Activated CD4-positive, alpha-beta T cell treated with anti-CD3 and anti-CD28 coated beads, Interleukin-2, amount 50 U/mL, for 16 hours (primary cell): ENCODE measurements around the gene DMAC1.

ENCODE experiments used
- DNase-seq: peaks from one replicate; pipeline ENCODE4 v3.0.0-alpha.2; 2020

DMAC1 gene, protein sequence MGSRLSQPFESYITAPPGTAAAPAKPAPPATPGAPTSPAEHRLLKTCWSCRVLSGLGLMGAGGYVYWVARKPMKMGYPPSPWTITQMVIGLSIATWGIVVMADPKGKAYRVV

DNA sequence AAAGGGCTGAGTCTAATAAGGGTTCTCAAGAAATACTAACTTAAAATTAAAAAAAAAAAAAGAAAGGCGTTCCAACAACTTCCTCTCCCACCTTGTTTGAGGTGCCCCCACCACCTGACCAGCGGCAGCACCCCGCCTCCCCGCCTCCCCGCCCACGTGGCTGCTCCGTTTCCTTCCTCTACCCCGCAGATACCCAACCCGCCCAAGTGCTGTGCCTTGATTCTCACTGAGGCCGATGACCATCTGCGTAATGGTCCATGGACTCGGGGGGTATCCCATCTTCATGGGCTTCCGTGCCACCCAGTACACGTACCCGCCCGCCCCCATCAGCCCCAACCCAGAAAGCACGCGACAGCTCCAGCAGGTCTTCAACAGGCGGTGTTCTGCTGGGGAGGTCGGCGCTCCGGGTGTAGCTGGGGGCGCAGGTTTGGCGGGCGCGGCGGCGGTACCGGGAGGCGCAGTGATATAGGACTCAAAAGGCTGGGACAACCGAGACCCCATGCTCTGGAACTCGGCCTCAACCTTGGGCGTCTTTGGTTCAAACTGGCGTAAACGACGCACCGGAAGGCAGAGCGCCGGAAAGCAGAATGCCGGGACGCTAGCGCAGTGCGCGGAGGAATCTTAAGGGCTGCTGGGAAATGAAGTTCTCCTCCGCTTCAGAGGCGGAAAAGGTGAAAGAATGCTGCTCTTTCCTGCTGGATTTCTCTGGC is at the start of gene DMAC1:
Gene DMAC1, minus strand, starts transcription at position 545 of the 710 bp plus-strand sequence. Its CDS starts 44 bp downstream, at position 501.
- peak; percentile 85 for DNase-seq

DNA sequence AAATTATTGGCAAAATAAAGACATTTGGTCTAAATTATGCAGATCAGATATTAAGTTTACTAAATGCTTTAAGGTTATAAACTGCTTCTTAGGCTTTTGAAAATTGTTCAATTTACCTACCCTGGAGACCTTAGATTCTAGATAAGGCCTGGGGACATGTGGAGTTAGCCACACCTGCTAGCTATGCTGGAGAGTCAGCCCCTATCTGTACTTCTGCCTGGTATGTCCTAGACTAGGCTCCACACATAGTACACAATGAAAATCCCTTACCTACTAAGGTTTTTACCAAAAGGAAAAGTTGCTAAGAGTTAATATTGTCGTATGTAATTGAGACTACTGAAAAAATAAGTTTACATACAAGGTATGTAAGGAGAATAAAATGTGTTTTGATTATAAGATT is 49.8 kb upstream of the DMAC1 start:
- DNase-seq, result no peak

DNA sequence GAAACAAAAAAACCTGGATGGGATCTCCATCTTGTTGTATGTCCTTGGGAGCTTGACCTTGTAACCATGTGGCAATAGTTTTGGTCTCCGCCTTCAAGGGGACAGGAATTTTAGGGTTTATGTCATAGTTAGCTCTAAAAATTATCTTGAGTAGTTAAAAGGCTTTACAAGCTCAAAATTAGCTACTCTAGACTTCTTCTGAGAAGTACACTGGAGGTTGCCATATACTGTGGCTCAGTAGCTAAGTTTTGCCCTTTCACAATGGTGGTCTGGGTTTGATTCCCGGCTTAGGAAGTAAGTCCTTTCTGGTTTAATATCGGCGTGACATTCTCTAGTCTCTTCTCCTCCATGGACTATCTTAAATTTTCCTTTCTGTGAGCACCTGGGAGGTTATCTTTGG is 48.9 kb upstream of the DMAC1 start:
- DNase-seq, result no peak

DNA sequence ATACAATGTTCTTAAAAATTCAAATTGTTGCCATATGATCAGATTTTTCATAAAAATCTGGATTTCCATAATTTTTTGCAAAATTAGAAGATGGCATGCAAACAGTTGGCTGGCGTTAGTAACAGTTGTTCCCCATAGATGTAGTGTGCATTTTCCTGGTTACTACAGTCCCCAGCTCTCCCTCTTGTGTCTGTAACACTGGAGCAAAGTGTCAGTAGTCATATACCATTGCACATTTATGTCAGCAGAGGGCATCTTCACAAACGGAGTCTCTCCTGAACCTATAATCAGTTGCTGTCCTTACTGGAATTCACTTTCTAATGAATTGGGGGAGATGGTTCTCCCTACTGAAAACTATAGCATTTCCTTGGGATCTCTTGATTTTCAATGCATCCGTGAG is 44.7 kb upstream of the DMAC1 start:
- peak; percentile 27 for DNase-seq

DNA sequence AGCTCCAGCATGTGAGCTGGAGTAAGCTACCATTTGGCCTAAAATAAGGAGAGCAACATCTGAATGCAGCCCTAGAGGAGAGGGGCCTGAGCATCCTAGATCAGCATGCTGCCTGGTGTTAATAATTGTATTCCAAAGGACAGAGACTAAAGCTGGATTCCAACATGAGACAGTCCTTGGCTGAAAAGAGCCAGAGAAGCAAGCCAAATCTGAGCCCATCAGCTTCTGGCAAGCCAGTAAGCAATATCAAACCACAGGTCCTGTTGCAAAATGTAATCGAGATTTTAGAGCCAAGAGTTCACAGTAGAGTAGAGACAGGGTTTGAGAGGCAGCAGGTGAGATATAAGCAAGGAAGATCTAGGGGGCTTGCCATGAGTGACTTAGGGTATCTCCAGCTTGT is 42.3 kb upstream of the DMAC1 start:
- no peak for DNase-seq

DNA sequence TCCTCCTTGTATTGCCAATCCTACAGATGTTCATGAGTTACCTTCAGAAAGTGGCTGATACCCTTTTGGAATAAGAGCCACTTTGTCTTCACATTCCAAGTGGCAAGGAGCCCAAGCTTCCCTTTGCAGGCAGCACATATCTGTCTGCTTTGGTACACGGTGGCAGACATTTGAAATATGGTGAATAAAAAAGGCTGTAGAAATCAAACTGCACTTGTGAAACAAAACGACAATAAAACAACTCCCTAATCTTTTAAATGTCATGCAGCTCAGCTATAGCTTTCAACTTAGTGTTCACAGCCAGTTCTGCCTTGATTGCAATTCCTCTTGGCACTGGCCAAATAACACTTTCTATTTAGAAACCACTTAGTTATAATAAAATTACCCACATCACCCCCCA is 35.0 kb upstream of the DMAC1 start:
- DNase-seq, result no peak

DNA sequence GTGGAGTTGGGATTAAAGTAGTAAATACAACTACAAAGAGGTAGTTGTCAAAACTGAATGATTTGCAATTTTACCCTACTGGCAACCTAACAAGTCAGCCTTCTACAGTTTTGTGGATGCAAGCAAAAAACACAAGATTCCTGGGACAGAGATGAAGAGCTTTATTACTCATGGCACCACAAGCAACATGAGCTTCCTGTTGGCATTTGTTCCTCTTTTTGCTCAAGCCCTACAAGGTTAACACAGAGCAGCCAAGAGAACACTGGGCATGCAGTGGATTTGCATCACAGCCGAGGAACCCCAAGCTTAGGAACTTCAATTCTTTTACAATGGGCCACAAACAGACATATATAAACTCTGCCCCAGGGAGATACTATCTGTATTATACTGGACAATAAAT is 28.8 kb upstream of the DMAC1 start:
- DNase-seq, result no peak

DNA sequence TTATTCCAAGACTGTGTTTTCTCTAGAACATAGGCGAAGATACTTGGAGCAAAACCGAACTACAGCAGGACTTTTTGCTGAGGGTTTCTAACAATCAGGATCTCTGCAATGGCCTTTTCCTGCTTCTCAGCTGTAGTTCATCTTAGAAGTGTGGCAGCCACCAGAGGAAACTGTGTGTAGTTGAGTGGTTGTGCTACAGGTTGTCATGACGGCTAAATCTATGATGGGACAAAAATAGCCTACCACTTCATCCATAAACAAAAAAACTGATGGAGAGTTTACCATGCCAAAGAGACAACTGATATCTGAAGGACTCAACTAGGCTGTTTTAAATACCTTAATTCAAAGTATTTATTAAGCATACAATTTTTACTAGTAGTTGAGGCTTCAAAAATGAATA is 28.2 kb upstream of the DMAC1 start:
- no peak for DNase-seq

DNA sequence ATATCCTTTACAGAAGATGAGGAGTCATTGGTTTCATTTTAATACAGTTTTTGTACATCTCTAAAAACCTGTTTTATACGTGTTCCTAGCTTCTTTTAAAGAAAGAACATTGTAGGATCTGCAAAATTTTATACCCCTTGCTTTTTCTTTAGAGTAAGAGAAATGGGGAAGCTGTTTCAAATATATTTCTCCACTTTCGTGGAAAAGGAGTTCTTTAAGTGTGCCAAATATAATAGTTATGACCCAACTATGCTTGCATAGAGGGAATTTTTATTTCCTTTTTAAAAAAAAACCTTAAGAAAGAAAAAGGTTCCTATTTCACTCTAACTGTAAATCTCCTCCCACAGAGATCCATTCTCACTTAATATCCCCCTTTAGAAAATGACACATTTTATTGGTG is 27.5 kb upstream of the DMAC1 start:
- DNase-seq, result no peak

DNA sequence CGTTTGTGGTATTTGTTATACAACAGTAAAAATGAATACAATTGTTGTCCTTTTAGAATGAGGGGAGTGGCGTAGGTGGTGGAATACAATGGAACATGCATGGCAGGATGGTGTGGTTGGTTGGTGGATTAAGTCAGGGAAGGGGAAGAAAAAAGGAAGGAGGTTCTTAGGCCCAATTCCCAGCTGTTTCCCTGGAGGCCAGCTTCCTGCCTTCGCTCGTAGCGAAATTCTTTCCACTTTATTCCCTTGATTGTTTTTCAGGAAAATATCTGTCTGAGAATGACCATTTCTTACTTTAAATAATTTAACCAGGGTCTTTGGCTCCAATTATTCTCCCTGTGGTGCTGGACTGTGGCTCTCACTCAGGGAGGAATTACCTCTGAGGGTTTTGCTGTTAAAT is 24.1 kb upstream of the DMAC1 start:
- DNase-seq, result no peak

DNA sequence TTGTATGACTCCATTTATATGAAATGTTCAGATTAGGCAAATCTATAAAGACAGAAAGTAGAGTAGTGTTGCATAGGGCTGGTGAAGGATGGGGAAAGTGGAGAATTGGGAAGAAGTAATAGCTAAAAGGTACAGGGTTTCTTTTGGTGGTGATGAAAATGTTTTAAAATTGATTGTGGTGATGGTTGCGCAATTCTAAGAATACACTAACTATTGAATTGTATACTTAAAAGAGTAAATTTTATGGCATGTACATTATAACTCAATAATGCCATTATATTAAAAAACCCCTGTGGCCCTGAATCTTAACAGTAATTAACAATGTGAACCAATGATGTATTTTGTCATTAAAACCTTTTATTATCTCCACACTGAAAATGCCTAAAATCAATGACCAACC is 20.4 kb upstream of the DMAC1 start:
- no peak for DNase-seq

DNA sequence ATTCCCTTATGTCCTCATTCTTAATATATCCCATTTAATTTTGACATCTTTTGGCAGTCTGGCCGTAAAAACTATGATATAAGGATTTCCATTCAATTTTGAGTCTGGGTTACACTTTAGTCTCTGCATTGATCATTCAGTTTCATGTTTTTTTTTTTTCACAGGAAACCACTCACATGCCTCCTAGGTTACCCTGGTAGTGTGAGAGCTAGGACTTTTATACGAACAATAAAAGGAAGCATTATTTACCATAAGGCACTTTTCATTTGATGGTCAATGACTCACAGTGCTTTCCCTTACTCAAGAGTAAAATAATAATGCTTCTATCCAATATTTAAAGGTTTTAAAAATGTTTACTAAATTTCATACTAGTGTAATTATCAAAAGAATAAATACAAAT is 16.4 kb upstream of the DMAC1 start:
- DNase-seq, result no peak

DNA sequence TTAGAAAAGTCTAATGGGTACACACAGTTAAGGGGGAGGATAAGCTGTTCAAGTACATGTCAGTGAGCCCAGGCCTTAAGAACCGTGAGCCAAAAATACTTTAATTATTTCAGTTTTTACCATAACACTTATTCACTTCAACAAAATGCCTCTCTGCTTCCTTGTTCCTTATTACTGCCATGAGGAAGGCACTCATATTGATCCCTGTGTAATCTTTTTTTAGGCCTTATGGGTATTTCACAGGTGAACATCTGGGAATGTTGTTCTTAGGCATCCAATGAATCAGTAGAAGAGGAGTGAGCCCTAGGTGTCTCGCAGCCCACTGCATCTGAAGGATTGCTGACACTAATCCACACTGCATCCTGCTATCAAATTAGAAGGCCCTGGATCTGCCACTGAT is 13.5 kb upstream of the DMAC1 start:
- no peak for DNase-seq

DNA sequence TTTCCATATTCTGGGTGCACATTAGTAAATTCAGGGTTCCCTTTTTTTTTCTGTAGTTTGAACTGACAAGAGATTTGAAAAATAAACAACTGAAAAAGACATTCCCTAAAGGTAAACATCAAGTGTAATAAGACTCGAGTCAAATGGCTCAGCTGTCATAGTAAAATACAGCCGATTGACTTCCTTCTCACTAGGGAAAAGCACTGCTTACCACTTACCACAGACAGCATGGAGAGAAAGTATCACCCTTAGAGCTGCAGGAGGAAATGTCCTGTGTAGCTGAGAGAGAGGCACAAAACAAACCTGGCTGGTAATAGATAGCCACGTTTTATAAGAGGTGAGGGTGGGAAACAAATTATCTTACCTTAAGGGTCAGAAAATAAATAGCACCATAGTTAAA is 12.1 kb upstream of the DMAC1 start:
- no peak for DNase-seq

DNA sequence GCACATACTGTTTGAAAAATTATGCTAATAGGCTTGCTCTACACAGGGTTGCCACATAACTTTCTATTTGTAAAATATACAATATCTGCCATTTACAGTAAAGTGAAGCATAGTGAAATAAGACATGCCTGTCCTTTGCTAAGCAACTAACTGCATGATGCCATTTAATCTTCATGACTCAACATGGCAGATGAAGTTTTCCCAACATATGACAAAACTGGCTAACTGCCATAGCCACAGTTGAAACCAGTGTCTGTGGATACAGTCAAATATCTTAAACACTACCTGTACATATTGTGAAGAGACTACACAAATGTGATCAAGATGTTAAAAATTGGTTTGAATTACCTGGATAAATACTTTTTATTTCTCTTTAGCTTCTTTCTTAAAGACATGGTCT is 3.1 kb upstream of the DMAC1 start:
- DNase-seq, result no peak

DNA sequence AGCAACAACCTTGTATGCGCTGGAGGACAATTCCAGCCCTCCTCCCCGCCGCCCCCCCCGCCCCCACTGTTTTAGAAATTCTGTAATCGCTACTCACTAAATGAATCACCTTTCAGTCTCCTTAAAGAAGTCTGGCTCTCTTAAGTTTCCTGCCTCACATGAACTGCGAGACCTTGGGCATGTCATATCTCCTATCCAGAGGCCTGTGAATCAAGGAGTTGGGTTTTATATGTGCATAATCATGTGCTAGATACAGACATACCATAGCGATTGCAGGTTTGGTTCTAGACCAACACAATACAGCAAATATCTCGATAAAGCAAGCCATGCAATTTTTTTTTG is 337 bp upstream of the DMAC1 start:
- DNase-seq, result no peak

DNA sequence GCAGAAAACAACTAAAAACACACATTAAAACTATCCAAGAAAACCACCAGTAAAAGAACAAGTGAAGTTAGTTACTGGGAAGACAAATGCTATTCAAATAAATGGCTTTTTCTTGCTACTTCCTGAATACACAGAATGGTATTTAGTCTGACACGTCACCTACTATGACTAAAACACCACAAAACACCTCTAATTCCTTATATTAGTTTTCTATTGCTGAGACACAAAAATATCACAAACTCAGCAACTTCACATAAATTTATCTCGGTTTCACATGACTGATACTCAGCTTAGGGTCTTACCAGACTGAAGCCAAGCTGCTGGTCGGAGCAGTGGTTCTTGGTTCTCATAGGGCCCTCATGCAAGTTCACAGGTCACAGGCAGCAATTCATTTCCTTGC is 5.4 kb downstream of the DMAC1 start:
- DNase-seq, result peak; percentile 37

DNA sequence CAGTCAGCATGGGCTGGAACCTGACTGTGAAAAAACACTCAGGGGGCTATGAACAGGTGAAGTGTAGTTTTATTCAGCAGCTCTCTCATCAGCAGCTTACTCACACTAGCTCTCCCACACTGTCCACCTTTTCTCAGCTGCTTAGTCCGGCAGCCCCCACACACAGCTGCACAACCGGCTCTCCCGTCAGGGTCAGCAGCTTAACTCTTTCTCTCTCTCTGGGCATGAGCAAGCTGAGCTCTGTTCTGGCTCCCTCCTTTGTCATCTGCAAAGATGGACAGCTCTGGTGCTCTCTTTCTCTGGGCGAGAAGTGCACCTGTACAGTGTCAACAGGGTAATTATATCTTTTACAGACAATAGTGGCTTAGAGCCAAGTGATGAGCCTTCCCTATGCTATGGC is 8.2 kb downstream of the DMAC1 start:
- DNase-seq, result no peak

DNA sequence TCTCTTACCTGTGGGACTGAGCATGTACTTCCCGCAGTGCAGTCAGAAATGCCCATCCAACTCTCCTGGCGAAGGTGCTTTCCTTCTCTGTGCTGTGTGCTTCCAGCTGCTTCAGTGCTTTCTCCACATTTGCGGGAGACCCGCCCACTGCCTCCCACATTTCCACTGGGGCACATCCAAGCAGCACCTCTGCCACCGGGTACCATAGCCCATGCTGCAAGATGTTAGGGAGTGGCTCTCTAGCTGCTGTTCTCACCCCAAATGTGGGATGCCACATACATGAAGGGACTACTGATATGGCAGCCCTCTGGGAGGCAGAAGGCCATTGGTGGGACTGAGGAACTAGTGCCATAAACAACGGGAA is 8.8 kb downstream of the DMAC1 start:
- DNase-seq, result no peak

DNA sequence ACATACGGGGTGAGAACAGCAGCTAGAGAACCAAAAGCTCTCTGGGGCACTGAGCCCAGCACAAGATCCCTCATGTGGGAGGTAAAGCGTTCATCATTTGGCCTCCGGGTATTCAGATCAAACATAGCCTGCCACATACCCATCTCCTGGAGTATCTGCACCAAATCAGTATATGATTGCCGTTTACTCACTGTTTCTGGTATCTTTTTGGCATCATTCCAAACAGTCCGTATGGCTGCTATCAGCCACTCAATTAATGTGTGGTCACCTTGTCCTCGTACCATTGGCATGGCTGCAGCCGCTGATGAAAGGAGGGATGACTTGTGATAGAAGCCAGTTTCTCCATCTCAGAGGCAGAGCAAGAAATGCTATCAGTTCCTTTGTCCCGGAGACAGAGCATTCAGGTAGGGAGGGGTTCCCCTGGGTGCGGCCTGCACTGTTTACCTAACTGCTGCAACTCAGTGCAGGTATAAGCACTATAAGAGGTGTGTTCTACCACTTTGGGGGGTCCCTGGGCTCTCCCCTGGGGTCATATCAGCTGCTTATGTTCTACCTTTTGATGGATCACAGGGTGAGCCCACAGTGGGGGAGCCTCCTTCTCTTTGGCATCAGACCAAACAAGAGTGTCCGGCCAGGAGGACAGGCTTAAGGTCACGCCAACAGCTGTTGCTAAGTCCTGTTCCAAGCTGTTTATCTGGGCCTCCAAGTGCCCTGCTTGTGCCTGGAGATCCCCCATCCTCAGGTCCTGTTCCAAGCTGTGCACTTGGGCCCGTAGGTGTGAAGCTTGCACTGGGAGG is 9.4 kb downstream of the DMAC1 start:
- DNase-seq, result no peak

DNA sequence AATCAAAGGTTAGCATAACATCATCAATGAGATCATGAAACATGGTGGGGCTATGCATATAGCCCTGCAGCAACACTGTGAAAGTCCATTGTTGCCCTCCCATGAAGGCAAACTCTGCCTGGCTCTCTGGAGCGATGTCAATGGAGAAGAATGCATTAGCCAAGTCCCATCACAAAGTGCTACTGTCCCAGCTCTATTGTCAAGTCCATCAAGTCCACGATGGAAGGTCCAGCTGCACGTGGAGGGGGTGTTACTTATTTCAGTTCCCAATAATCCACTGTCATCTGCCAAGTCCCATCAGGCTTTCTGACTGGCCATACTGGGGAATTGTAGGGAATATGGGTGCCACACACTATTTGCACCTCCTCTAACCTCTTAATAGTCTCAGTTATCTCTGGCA is 10.8 kb downstream of the DMAC1 start:
- DNase-seq, result no peak

DNA sequence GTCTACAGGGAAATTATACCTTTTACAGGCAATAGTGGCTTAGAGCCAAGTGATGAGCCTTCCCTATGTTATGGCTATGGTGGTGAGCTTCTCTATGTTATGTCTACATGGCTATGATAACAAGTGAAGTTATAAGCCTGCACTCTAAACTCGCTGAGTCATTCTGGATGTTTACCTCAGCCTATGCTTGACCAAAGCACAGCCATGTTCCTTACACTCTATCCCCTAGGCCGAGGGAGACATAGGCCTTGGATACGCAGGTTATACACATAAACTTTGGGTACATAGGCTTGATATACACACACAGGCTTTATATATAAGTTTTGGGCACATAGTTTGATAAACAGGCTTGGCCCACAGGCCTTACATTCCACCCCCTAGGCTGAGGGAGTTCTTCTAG is 13.8 kb downstream of the DMAC1 start:
- no peak for DNase-seq

DNA sequence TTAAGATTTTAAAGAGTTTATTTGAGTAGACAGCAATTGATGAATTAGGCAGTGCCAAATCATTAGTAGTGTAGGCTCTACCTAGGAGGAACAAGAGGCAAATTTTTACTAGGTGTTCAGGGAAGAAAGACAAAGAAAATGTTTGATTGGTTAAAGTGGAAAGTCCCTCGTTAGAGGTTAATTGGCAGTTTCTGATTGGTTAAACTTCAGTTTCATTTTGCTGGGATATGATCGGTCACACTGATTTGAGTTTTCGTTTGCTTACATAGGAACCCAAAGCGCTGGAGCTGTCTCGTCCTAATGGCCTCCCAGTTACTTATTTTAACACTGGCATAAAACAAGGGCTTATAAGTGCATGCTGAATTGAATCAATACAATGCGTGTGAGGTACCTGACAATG is 15.1 kb downstream of the DMAC1 start:
- DNase-seq, result no peak

DNA sequence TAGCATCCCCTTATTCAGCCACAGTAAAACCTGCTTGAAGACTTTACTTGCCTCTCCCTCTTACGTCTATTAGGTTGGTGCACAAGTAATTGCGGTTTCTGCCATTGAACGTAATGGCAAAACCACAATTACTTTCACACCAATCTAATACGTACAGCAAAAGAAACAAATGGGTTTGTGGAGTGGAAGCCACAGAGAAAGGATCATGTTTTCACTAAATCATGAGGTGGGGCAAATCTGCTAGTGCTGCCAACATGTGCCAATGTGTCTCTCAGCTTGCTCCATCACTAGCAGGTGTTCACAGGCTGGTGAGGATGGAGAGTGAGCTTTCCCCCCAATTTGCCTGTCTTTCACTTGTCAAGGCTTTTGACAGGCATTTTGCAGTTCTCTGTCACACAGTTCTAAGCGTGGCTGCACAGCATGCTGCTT is 15.9 kb downstream of the DMAC1 start:
- DNase-seq, result no peak
